SK-N-SH (cell line): ENCODE results near the gene VANGL2. TPM values are rescaled to one million over a fixed set of nuclear protein-coding genes. Genes with fewer than 3 reads are reported as not detected.

Source experiments
- CTCF ChIA-PET: fragments of 300-600, 350-600 bp; formaldehyde crosslinking; extraction: SDS; loops from one replicate; lab custom pipeline; 2021; lab: Yijun Ruan, JAX
- POLR2A ChIA-PET: fragments of 350-600 bp; sonication (Branson Sonifier 250); formaldehyde crosslinking; extraction: SDS; loops from one replicate; lab custom pipeline; 2020; ENCODE audit warnings: antibody characterized with exemption, inconsistent platforms; lab: Yijun Ruan, JAX
- DNase-seq: peaks from one replicate; pipeline ENCODE4 v3.0.0; 2012
- H2AFZ ChIP-seq: fragments of 200-600 bp; sonication (generic); 2 replicates; pipeline ENCODE4 v1.8.1; 2016; ENCODE audit warnings: antibody characterized with exemption, mild to moderate bottlenecking, low read depth
- H3F3A ChIP-seq: fragments of 200-600 bp; sonication (generic); replicated peaks from 2 replicates; pipeline ENCODE3; 2016; ENCODE audit warnings: antibody characterized with exemption, mild to moderate bottlenecking; ENCODE audit not compliant: insufficient read depth
- H3K27ac ChIP-seq, 2 experiments: fragments of 200-500 bp in 1 of 2; fragments of 200-600 bp in 1 of 2; sonication (Bioruptor generic) in 1 of 2; sonication (generic), shearing (Covaris generic) in 1 of 2; 2 replicates each; pipeline versions ENCODE4 v1.5.1 to v1.6.1; 2014 to 2016; ENCODE audit warnings: low read depth in 2 of 2, inconsistent platforms in 1 of 2, low read length in 1 of 2, mild to moderate bottlenecking in 1 of 2, mixed read lengths in 1 of 2
- H3K27me3 ChIP-seq: fragments of 200-600 bp; sonication (generic), shearing (Covaris generic); 2 replicates; pipeline ENCODE4 v1.6.1; 2016; ENCODE audit warnings: mixed run types; ENCODE audit not compliant: insufficient read depth
- H3K36me3 ChIP-seq, 2 experiments: fragments of 200-500 bp in 1 of 2; fragments of 200-600 bp in 1 of 2; sonication (Bioruptor generic) in 1 of 2; sonication (generic) in 1 of 2; replicated peaks in 1 of 2; 2 replicates each; pipeline versions ENCODE3 to v1.5.1; 2014 to 2016; ENCODE audit warnings: low read length in 1 of 2, mild to moderate bottlenecking in 1 of 2; ENCODE audit not compliant: insufficient read depth in 2 of 2, control insufficient read depth in 1 of 2
- H3K4me1 ChIP-seq, 2 experiments: fragments of 200-500 bp in 1 of 2; fragments of 200-600 bp in 1 of 2; sonication (Bioruptor generic) in 1 of 2; sonication (generic), shearing (Covaris generic) in 1 of 2; 2 replicates each; pipeline versions ENCODE4 v1.5.1 to v1.6.1; 2014 to 2016; ENCODE audit warnings: low read depth in 1 of 2, low read length in 1 of 2, mixed run types in 1 of 2; ENCODE audit not compliant: insufficient read depth in 2 of 2, control insufficient read depth in 1 of 2
- H3K4me2 ChIP-seq: fragments of 200-600 bp; sonication (generic), shearing (Covaris generic); 2 replicates; pipeline ENCODE4 v1.6.1; 2017; ENCODE audit warnings: mixed run types
- H3K4me3 ChIP-seq, 2 experiments: fragments of 200-500 bp in 1 of 2; fragments of 200-600 bp in 1 of 2; sonication (Bioruptor generic) in 1 of 2; sonication (generic), shearing (Covaris generic) in 1 of 2; 2 replicates each; pipeline versions ENCODE4 v1.5.1 to v1.8.1; 2014 to 2016; ENCODE audit warnings: low read depth in 2 of 2, inconsistent platforms in 1 of 2, low read length in 1 of 2, mild to moderate bottlenecking in 1 of 2, mixed read lengths in 1 of 2, moderate library complexity in 1 of 2
- H3K79me2 ChIP-seq: fragments of 200-600 bp; sonication (generic); 2 replicates; pipeline ENCODE4 v1.8.1; 2017; ENCODE audit warnings: mild to moderate bottlenecking; ENCODE audit not compliant: insufficient read depth
- H3K9ac ChIP-seq: fragments of 200-600 bp; sonication (generic); 2 replicates; pipeline ENCODE4 v1.6.1; 2017; ENCODE audit warnings: mixed run types
- H3K9me2 ChIP-seq: fragments of 200-600 bp; sonication (generic); 2 replicates; pipeline ENCODE4 v1.6.1; 2017; ENCODE audit warnings: mixed run types
- H3K9me3 ChIP-seq: fragments of 200-600 bp; sonication (generic); 2 replicates; pipeline ENCODE4 v1.6.1; 2017; ENCODE audit warnings: mixed run types, mild to moderate bottlenecking, moderate library complexity
- H4K20me1 ChIP-seq: fragments of 200-600 bp; sonication (generic); 2 replicates; pipeline ENCODE4 v1.6.1; 2017; ENCODE audit warnings: mild to moderate bottlenecking, mixed run types; ENCODE audit not compliant: insufficient read depth
- CHD2 ChIP-seq: fragments of 150-350 bp; IDR thresholded peaks from 2 replicates; pipeline ENCODE4 v1.6.1; 2018; ENCODE audit warnings: low read length; ENCODE audit not compliant: partially characterized antibody
- ELF1 ChIP-seq: IDR thresholded peaks from 2 replicates; pipeline ENCODE4 v1.4.0; 2012
- JUND ChIP-seq: IDR thresholded peaks from 2 replicates; pipeline ENCODE4 v1.4.0; 2012
- MXI1 ChIP-seq: IDR thresholded peaks from 2 replicates; pipeline ENCODE4 v1.6.1; 2012; ENCODE audit warnings: mild to moderate bottlenecking, low read depth, low read length, improper control_type of control experiment
- NFIC ChIP-seq: IDR thresholded peaks from 2 replicates; pipeline ENCODE4 v1.4.0; 2012; ENCODE audit warnings: borderline replicate concordance
- NRF1 ChIP-seq: IDR thresholded peaks from 2 replicates; pipeline ENCODE4 v1.6.1; 2012; ENCODE audit warnings: low read depth, mild to moderate bottlenecking, low read length
- PBX3 ChIP-seq: IDR thresholded peaks from 2 replicates; pipeline ENCODE4; 2012
- POLR2AphosphoS5 ChIP-seq: IDR thresholded peaks from 2 replicates; pipeline ENCODE4 v1.6.1; 2012; ENCODE audit warnings: low read depth, low read length
- RCOR1 ChIP-seq: fragments of 150-350 bp; IDR thresholded peaks from 2 replicates; pipeline ENCODE4 v1.6.1; 2017; ENCODE audit warnings: antibody characterized with exemption, low read length
- TAF1 ChIP-seq: IDR thresholded peaks from 2 replicates; pipeline ENCODE4 v1.6.1; 2012; ENCODE audit warnings: low read depth, mild to moderate bottlenecking, low read length, moderate library complexity, borderline replicate concordance
- TCF12 ChIP-seq: IDR thresholded peaks from 2 replicates; pipeline ENCODE4 v1.4.0; 2012
- ZBTB33 ChIP-seq: IDR thresholded peaks from 2 replicates; pipeline ENCODE4 v1.4.0; 2012; ENCODE audit warnings: low read depth, borderline replicate concordance
- WGBS: methylation state at CpG from one replicate; pipeline ENCODE4 v1.1.6; 2017; ENCODE audit warnings: low lambda C conversion rate; 5-methylcytosine and 5-hydroxymethylcytosine counted together
- polyA plus RNA-seq, 3 experiments: library from polyadenylated mRNA; depleted of rRNA; stranded (reverse); fragments of >200 nt; gene quantifications; 2 replicates each; pipeline ENCODE4 v1.2.3, GENCODE V29; 2012

Gene VANGL2
- polyA plus RNA-seq, 1 of the 3 experiments (the other 2 are of a cell fraction): 13.4 TPM

GRCh38 chr1:160431006-160431405, 30.6 kb downstream of the VANGL2 start:
- Histone ChIP-seq H2AFZ (no peak overlapping the region), H3K4me1 (no peaks in the 10 kb centered on the region), H3K27me3 (0 out of 2 replicates have a peak, but pooled peaks cover 9% of the 10 kb centered on the region), H3K4me3 (no peak overlapping the region), H3K9ac (no peak overlapping the region), H3K79me2 (no peaks in the 10 kb centered on the region), H3K27ac (no peak overlapping the region), H3K4me2 (no peak overlapping the region), H3K9me2 (no peaks in the 10 kb centered on the region), H3K9me3 (no peaks in the 10 kb centered on the region), H3F3A (no peaks in the 10 kb centered on the region), H3K36me3 (peaks cover 0 to 16% of the 10 kb centered on the region in 2 experiments), H4K20me1 (no peaks in the 10 kb centered on the region)
- 86% methylated on average over 5 of the region's 5 CpGs for WGBS
- no peak for DNase-seq
- ChIA-PET POLR2A (interaction anchor here (0.6 kb wide), 1 partner anchor 651 kb away, joined by 3 read pairs; no protein-coding TSS in a partner anchor), CTCF (interaction anchor here (0.9 kb wide), 1 partner anchor 15 kb away, joined by 3 read pairs; no protein-coding TSS in a partner anchor)
- TF ChIP-seq ZBTB33: no peak
- no peak for TF ChIP-seq CHD2
- TF ChIP-seq NFIC: no peak
- TF ChIP-seq NRF1: no peak
- no peak for TF ChIP-seq MXI1
- no peak for TF ChIP-seq TCF12
- TF ChIP-seq TAF1: no peak
- no peak for TF ChIP-seq PBX3
- TF ChIP-seq ELF1: no peak
- TF ChIP-seq POLR2AphosphoS5: no peak
- no peak for TF ChIP-seq RCOR1

- H3F3A ChIP-seq: no peaks in the 10 kb centered on the region
- H3K9me2 ChIP-seq: no peaks in the 10 kb centered on the region
- H3K79me2 ChIP-seq: no peaks in the 10 kb centered on the region
- no peak for DNase-seq
- ChIA-PET POLR2A (interaction anchor here (0.6 kb wide), 1 partner anchor 651 kb away, joined by 3 read pairs; no protein-coding TSS in a partner anchor), CTCF (no interaction called here)
- H3K4me3 ChIP-seq: no peak overlapping the region
- no peaks in the 10 kb centered on the region for H3K4me1 ChIP-seq
- H3K9me3 ChIP-seq: no peaks in the 10 kb centered on the region
- H4K20me1 ChIP-seq: no peaks in the 10 kb centered on the region
- H3K27me3 ChIP-seq: 0 out of 2 replicates have a peak, but pooled peaks cover 9% of the 10 kb centered on the region
- WGBS: 76% methylated on average over 2 of the region's 2 CpGs
- no peak for TF ChIP-seq MXI1
- no peak for TF ChIP-seq JUND
- TF ChIP-seq ZBTB33: no peak
- no peak overlapping the region for H3K27ac ChIP-seq
- no peak overlapping the region for H3K9ac ChIP-seq
- H3K4me2 ChIP-seq: no peak overlapping the region
- peaks cover 0 to 11% of the 10 kb centered on the region in 2 experiments for H3K36me3 ChIP-seq
- no peak overlapping the region for H2AFZ ChIP-seq
Observed at GRCh38 chr1:160431571-160431970, 31.2 kb downstream of the VANGL2 start.
